MCF 10A (cell line): ENCODE measurements around the gene COBL. TPM values are rescaled to one million over a fixed set of nuclear protein-coding genes. Genes with fewer than 3 reads are reported as not detected.

Experiments used
- BruUV-seq: library from RNA; stranded (reverse); fragments of 400-500 nt; replicated peaks from 2 replicates; lab custom pipeline; 2021; lab: Mats Ljungman, UMichigan
- CTCF ChIA-PET: fragments of 300-600 bp; sonication (Branson Sonifier 250); formaldehyde crosslinking; extraction: SDS; loops from one replicate; lab custom pipeline; 2021; ENCODE audit warnings: antibody characterized with exemption, inconsistent platforms; lab: Yijun Ruan, JAX
- POLR2A ChIA-PET: fragments of 300-600, 350-650 bp; sonication (Branson Sonifier 250); formaldehyde crosslinking; extraction: SDS; loops from one replicate; lab custom pipeline; 2020; ENCODE audit warnings: antibody characterized with exemption, inconsistent platforms; lab: Yijun Ruan, JAX
- DNase-seq: peaks from one replicate; pipeline ENCODE4 v3.0.0-alpha.2; 2018; ENCODE audit not compliant: unreplicated experiment
- H3K27ac Mint-ChIP-seq: one replicate; pipeline ENCODE4 v1.8.0; 2022; ENCODE audit warnings: mild to moderate bottlenecking, low read depth, mixed read lengths; ENCODE audit not compliant: unreplicated experiment
- H3K27me3 Mint-ChIP-seq: one replicate; pipeline ENCODE4 v1.8.0; 2022; ENCODE audit warnings: mixed read lengths; ENCODE audit not compliant: insufficient read depth, unreplicated experiment
- H3K36me3 Mint-ChIP-seq: one replicate; pipeline ENCODE4 v1.8.0; 2022; ENCODE audit warnings: mild to moderate bottlenecking, moderate library complexity, mixed read lengths; ENCODE audit not compliant: insufficient read depth, unreplicated experiment
- H3K4me1 Mint-ChIP-seq: one replicate; pipeline ENCODE4 v1.8.0; 2022; ENCODE audit warnings: mixed read lengths; ENCODE audit not compliant: insufficient read depth, unreplicated experiment
- H3K4me3 Mint-ChIP-seq: one replicate; pipeline ENCODE4 v1.8.0; 2022; ENCODE audit warnings: mild to moderate bottlenecking, moderate library complexity, mixed read lengths; ENCODE audit not compliant: unreplicated experiment
- H3K9me3 Mint-ChIP-seq: one replicate; pipeline ENCODE4 v1.8.0; 2022; ENCODE audit warnings: mixed read lengths; ENCODE audit not compliant: unreplicated experiment
- CTCF ChIP-seq: fragments of 200-600 bp; IDR thresholded peaks from one replicate; pipeline ENCODE4 v1.8.0; 2022; ENCODE audit warnings: antibody characterized with exemption, mild to moderate bottlenecking; ENCODE audit not compliant: unreplicated experiment
- intact Hi-C: fragments of 100-400 bp; cut with micrococcal nuclease; formaldehyde crosslinking; loops from 2 replicates; pipeline ENCODE4 v1.14.1; 2022
- total RNA-seq: library from RNA; stranded (reverse); gene quantifications from 2 replicates; pipeline ENCODE4 v1.2.3, GENCODE V29; 2022

COBL gene
- total RNA-seq, 1 experiment from 2014 or later, result 12.3 TPM

- no TSS peak for BruUV-seq
- ChIA-PET CTCF (no interaction called here), POLR2A (no interaction called here)
- no peaks in the 10 kb centered on the region for H3K4me1 Mint-ChIP-seq
- intact Hi-C loops, result no loop called here
- H3K36me3 Mint-ChIP-seq, result no peaks in the 10 kb centered on the region
- TF ChIP-seq CTCF, result no peak
- no peaks in the 10 kb centered on the region for H3K9me3 Mint-ChIP-seq
- H3K27me3 Mint-ChIP-seq, result peaks cover 18% of the 10 kb centered on the region
- DNase-seq, result no peak
- H3K27ac Mint-ChIP-seq, result no peak overlapping the region
- H3K4me3 Mint-ChIP-seq, result no peak overlapping the region
Measured at GRCh38 chr7:50977421-50977820, 339.2 kb downstream of the COBL start.

GRCh38 chr7:50976064-50976463 lies 340.5 kb downstream of the COBL start:
- Mint-ChIP-seq H3K36me3 (no peaks in the 10 kb centered on the region), H3K4me3 (no peak overlapping the region), H3K4me1 (no peaks in the 10 kb centered on the region), H3K27ac (no peak overlapping the region), H3K9me3 (no peaks in the 10 kb centered on the region), H3K27me3 (peaks cover 7% of the 10 kb centered on the region)
- intact Hi-C loops, result no loop called here
- ChIA-PET POLR2A (no interaction called here), CTCF (no interaction called here)
- BruUV-seq, result no TSS peak
- TF ChIP-seq CTCF, result no peak
- no peak for DNase-seq

GRCh38 chr7:50974240-50974639 lies 342.4 kb downstream of the COBL start:
- no peak for DNase-seq
- intact Hi-C loops, result no loop called here

GRCh38 chr7:50973814-50974213 lies 342.8 kb downstream of the COBL start:
- no peak overlapping the region for H3K4me3 Mint-ChIP-seq
- peaks cover 7% of the 10 kb centered on the region for H3K27me3 Mint-ChIP-seq
- BruUV-seq, result no TSS peak
- no peaks in the 10 kb centered on the region for H3K36me3 Mint-ChIP-seq
- no peaks in the 10 kb centered on the region for H3K4me1 Mint-ChIP-seq
- intact Hi-C loops, result no loop called here
- ChIA-PET POLR2A (no interaction called here), CTCF (interaction anchor here (0.9 kb wide), 1 partner anchor 10 kb away, joined by 3 read pairs; no protein-coding TSS in a partner anchor)
- TF ChIP-seq CTCF, result no peak
- H3K9me3 Mint-ChIP-seq, result no peaks in the 10 kb centered on the region
- DNase-seq, result no peak
- no peak overlapping the region for H3K27ac Mint-ChIP-seq

More at GRCh38 chr7:50974240-50974639, 342.4 kb downstream of the COBL start:
- no TSS peak for BruUV-seq
- Mint-ChIP-seq H3K4me3 (no peak overlapping the region), H3K27ac (no peak overlapping the region), H3K9me3 (no peaks in the 10 kb centered on the region), H3K4me1 (no peaks in the 10 kb centered on the region), H3K27me3 (peaks cover 7% of the 10 kb centered on the region), H3K36me3 (no peaks in the 10 kb centered on the region)
- TF ChIP-seq CTCF, result no peak
- CTCF ChIA-PET, result no interaction called here
- POLR2A ChIA-PET, result no interaction called here
